ENCODE results near the gene KCTD16. TPM values are rescaled to one million over a fixed set of nuclear protein-coding genes. Genes with fewer than 3 reads are reported as not detected.

KCTD16 gene
- total and polyA plus RNA-seq, 5 donors from 2014 or later = 0.44 TPM; not detected in 4

DNA sequence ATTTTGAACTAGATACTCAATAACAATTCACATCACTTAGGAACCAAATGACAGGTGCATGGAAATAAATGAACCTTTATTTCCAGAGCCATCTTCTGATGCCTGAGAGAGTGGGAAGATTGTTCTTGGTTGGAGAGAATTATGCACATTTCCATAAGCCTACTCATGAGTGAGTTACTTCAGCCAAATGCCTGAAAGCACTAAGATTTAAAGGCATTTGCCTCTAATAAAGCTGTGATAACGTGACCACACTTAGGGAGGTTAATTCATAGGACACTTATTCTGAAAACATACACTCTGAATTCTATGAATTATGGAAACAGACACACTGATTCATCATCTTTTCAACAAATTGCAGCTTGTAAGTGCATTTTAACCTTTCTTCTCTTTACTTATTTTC lies 40.0 kb downstream of the KCTD16 start:
- Mint-ChIP-seq H3K36me3 (no peaks in the 10 kb centered on the region), H3K4me3 (no peak overlapping the region), H3K27ac (no peak overlapping the region), H3K4me1 (peaks cover 0 to under 1% (median 0%) of the 10 kb centered on the region in 4 donors), H3K9me3 (no peaks in the 10 kb centered on the region), H3K27me3 (peaks cover 41% of the 10 kb centered on the region)
- no peak for ATAC-seq (ENCODE audit: low read depth in 2 of 2)
- DNase-seq = no peak
- H3K27me3 ChIP-seq (ENCODE audit: control insufficient read depth, insufficient read depth, low read length) = peaks cover 26% of the 10 kb centered on the region
- no peaks in the 10 kb centered on the region for H3K4me1 ChIP-seq (ENCODE audit: control insufficient read depth, insufficient read depth, low read length, poor library complexity, severe bottlenecking)
- H3K4me3 ChIP-seq (ENCODE audit: low read depth, low read length) = no peak overlapping the region
- no peak overlapping the region for H3K27ac ChIP-seq (ENCODE audit: insufficient read depth, low read length, poor library complexity, severe bottlenecking)
- H3K9me3 ChIP-seq (ENCODE audit: control insufficient read depth in 2 of 2, low read length in 2 of 2) = no peaks in the 10 kb centered on the region
- no peaks in the 10 kb centered on the region for H3K36me3 ChIP-seq (ENCODE audit: control insufficient read depth, insufficient read depth, low read length)

DNA sequence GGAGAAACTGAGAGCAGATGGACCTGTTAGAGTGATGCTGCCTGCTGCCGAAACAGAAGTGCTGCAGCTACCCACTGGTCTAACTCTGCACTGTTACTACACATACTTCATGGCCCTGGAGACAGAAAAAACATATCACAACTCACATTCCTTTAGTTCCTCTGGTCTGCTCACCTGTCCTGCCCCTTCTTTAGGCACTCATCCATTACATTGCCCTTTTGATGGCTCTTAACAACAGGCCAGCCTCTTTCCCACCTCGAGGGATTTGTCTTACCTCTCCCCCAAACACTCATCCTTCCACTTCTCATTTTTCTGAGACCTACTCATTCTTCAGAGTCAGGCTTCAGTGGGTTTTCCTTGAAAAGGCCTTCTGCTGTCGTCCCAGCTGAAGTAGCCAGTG lies 49.2 kb downstream of the KCTD16 start:
- no peak overlapping the region for H3K27ac Mint-ChIP-seq
- DNase-seq = no peak

DNA sequence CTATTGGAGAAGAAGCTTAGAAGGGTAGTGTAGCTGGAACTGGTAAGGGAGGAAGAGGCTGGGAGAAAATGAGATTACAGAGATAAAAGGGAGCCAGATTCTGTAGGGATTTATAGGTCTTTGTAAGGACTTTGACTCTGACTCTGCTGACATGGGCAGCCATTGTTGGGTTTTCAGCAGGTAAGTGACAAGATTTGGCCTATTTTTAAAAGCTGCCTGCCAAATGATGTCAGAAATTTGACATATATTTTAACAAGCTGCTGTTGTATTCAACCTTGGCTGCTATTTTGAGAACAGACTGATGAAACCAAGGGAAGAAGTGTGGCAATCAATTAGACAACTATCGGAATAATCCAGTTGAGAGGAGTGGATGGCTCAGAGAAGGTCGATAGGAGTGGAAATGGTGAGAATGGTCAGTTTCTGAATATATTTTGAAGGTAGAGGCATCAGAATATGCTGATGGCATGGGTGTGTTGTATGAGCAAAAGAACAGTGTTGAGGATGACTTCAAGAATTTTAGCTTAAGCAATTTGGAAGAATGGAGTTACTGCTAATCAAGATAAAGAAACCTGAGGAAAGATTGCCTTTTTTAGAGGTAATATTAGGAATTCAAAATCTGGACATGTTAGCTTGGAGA lies 56.8 kb downstream of the KCTD16 start:
- no peak overlapping the region for H3K4me3 ChIP-seq (ENCODE audit: low read depth, low read length)
- no peaks in the 10 kb centered on the region for H3K9me3 ChIP-seq (ENCODE audit: control insufficient read depth in 2 of 2, low read length in 2 of 2)
- H3K4me1 ChIP-seq (ENCODE audit: control insufficient read depth, insufficient read depth, low read length, poor library complexity, severe bottlenecking) = no peaks in the 10 kb centered on the region
- no peaks in the 10 kb centered on the region for H3K36me3 Mint-ChIP-seq
- no peak for DNase-seq
- no peak for ATAC-seq (ENCODE audit: low read depth in 2 of 2)
- H3K9me3 Mint-ChIP-seq = no peaks in the 10 kb centered on the region
- peaks cover 2% of the 10 kb centered on the region for H3K27me3 ChIP-seq (ENCODE audit: control insufficient read depth, insufficient read depth, low read length)
- no peaks in the 10 kb centered on the region for H3K36me3 ChIP-seq (ENCODE audit: control insufficient read depth, insufficient read depth, low read length)
- peaks cover 20% of the 10 kb centered on the region for H3K27me3 Mint-ChIP-seq
- H3K27ac Mint-ChIP-seq = no peak overlapping the region
- no peaks in the 10 kb centered on the region for H3K4me1 Mint-ChIP-seq
- H3K27ac ChIP-seq (ENCODE audit: insufficient read depth, low read length, poor library complexity, severe bottlenecking) = no peak overlapping the region
- no peak overlapping the region for H3K4me3 Mint-ChIP-seq

More for the DNA sequence above, 49.2 kb downstream of the KCTD16 start:
- peaks cover 2% of the 10 kb centered on the region for H3K27me3 ChIP-seq (ENCODE audit: control insufficient read depth, insufficient read depth, low read length)
- peaks cover 0 to 4% (median 0%) of the 10 kb centered on the region in 7 donors for H3K9me3 Mint-ChIP-seq
- peaks cover 0 to 2% of the 10 kb centered on the region in 2 experiments for H3K9me3 ChIP-seq (ENCODE audit: control insufficient read depth in 2 of 2, low read length in 2 of 2)
- ATAC-seq (ENCODE audit: low read depth in 2 of 2) = no peak
- H3K4me1 ChIP-seq (ENCODE audit: control insufficient read depth, insufficient read depth, low read length, poor library complexity, severe bottlenecking) = no peaks in the 10 kb centered on the region
- no peak overlapping the region for H3K27ac ChIP-seq (ENCODE audit: insufficient read depth, low read length, poor library complexity, severe bottlenecking)
- H3K36me3 ChIP-seq (ENCODE audit: control insufficient read depth, insufficient read depth, low read length) = no peaks in the 10 kb centered on the region
- H3K4me3 ChIP-seq (ENCODE audit: low read depth, low read length) = no peak overlapping the region
- no peaks in the 10 kb centered on the region for H3K36me3 Mint-ChIP-seq
- no peaks in the 10 kb centered on the region for H3K4me1 Mint-ChIP-seq
- H3K4me3 Mint-ChIP-seq = no peak overlapping the region
- peaks cover 22% of the 10 kb centered on the region for H3K27me3 Mint-ChIP-seq

DNA sequence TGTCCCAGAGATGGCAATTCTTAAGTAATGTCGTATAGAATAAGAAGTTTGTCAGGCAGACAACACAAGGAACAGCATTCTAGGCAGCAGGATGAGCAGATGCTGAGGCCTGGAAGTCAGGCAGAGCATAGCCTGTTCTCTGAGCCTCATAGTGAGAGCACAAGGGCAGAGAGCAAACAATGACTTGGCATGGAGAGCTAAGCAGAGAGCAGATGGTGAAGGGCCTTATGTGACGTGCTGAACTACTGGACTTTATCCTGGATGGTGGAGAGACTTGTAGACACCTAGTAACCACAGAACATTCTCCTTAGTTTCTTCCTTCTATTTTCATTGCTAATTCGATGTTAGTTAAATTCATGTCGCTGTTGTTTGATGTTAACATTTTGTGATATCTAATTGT lies 60.1 kb downstream of the KCTD16 start:
- no peak overlapping the region for H3K4me3 Mint-ChIP-seq
- H3K36me3 ChIP-seq (ENCODE audit: control insufficient read depth, insufficient read depth, low read length) = no peaks in the 10 kb centered on the region
- H3K9me3 Mint-ChIP-seq = peaks cover 0 to 2% (median 0%) of the 10 kb centered on the region in 7 donors
- H3K4me1 Mint-ChIP-seq = no peaks in the 10 kb centered on the region
- ATAC-seq (ENCODE audit: low read depth in 2 of 2) (no peak), DNase-seq (no peak)
- no peak overlapping the region for H3K4me3 ChIP-seq (ENCODE audit: low read depth, low read length)
- H3K36me3 Mint-ChIP-seq = no peaks in the 10 kb centered on the region
- H3K4me1 ChIP-seq (ENCODE audit: control insufficient read depth, insufficient read depth, low read length, poor library complexity, severe bottlenecking) = no peaks in the 10 kb centered on the region
- H3K27me3 Mint-ChIP-seq = peaks cover 11% of the 10 kb centered on the region
- H3K27ac ChIP-seq (ENCODE audit: insufficient read depth, low read length, poor library complexity, severe bottlenecking) = no peak overlapping the region
- H3K27ac Mint-ChIP-seq = no peak overlapping the region
- H3K9me3 ChIP-seq (ENCODE audit: control insufficient read depth in 2 of 2, low read length in 2 of 2) = no peaks in the 10 kb centered on the region
- H3K27me3 ChIP-seq (ENCODE audit: control insufficient read depth, insufficient read depth, low read length) = no peaks in the 10 kb centered on the region

DNA sequence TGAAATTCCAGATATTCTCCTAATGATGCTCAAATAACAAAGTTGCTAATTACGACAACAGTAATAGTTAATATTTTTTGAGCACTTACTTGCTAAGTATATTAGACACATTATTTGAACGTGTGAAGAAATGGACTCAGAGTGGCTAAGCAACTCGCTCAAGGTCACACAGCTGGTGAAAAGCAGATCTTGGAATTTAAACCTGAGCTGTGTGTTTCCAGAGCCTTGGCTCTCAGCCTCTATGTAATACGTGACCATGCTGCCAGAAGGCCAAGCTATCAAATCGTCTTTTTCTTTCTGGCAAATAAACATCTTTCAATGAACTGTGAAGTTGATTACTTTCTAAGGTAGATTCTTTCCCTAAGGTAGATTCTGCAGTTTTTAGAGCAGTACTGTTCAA lies 61.6 kb downstream of the KCTD16 start:
- no peaks in the 10 kb centered on the region for H3K9me3 ChIP-seq (ENCODE audit: control insufficient read depth in 2 of 2, low read length in 2 of 2)
- no peaks in the 10 kb centered on the region for H3K4me1 Mint-ChIP-seq
- no peaks in the 10 kb centered on the region for H3K36me3 ChIP-seq (ENCODE audit: control insufficient read depth, insufficient read depth, low read length)
- H3K27ac Mint-ChIP-seq = no peak overlapping the region
- no peaks in the 10 kb centered on the region for H3K36me3 Mint-ChIP-seq
- no peak for ATAC-seq (ENCODE audit: low read depth in 2 of 2)
- H3K27me3 Mint-ChIP-seq = peaks cover 7% of the 10 kb centered on the region
- H3K4me3 Mint-ChIP-seq = no peak overlapping the region
- no peaks in the 10 kb centered on the region for H3K4me1 ChIP-seq (ENCODE audit: control insufficient read depth, insufficient read depth, low read length, poor library complexity, severe bottlenecking)
- H3K27me3 ChIP-seq (ENCODE audit: control insufficient read depth, insufficient read depth, low read length) = no peaks in the 10 kb centered on the region
- DNase-seq = no peak
- H3K4me3 ChIP-seq (ENCODE audit: low read depth, low read length) = no peak overlapping the region
- peaks cover 0 to 3% (median 0%) of the 10 kb centered on the region in 7 donors for H3K9me3 Mint-ChIP-seq
- no peak overlapping the region for H3K27ac ChIP-seq (ENCODE audit: insufficient read depth, low read length, poor library complexity, severe bottlenecking)

DNA sequence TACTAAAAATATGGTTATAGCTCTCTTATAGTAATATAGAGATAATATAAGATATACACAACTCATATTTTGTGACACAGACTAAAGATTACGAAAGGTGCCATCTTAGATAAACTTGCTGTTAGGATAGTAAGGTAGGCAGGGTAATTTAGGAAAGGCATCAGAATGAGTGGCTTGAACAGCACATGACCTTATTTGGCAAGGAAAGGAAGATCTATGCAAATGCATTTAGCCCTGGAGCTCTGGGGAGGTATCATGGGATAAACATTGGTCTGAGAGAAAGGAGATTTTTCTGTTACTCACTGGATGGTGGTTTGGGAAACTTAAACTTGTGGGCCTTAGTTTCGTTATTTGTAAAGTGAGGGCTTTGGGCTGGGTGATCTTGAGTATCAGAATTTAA lies 65.8 kb downstream of the KCTD16 start:
- no peak overlapping the region for H3K27ac ChIP-seq (ENCODE audit: insufficient read depth, low read length, poor library complexity, severe bottlenecking)
- ATAC-seq (ENCODE audit: low read depth in 2 of 2) (no peak), DNase-seq (no peak)

DNA sequence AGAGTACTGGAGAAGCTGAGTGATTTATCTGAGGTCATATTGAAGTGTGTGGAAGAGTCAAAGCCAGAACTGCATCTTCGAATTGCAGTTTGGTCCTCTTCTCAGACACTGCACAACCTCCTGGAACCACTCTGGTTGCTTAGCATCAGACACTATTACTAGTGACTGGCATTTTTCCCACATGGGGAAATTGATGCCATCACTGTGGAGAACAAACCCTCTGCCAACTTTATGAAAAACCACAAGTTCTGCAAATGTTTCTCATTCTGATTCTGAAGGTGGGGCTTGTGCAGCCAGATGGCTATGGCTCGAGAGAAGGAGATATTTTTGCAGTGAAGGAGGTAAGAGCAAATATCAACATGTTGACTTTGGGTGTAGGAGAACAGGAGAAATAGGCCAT lies 67.2 kb downstream of the KCTD16 start:
- Mint-ChIP-seq H3K9me3 (peaks cover 0 to 3% (median 0%) of the 10 kb centered on the region in 7 donors), H3K4me1 (no peaks in the 10 kb centered on the region), H3K36me3 (no peaks in the 10 kb centered on the region), H3K27ac (no peak overlapping the region), H3K27me3 (peaks cover 15% of the 10 kb centered on the region), H3K4me3 (no peak overlapping the region)
- Histone ChIP-seq H3K36me3 (ENCODE audit: control insufficient read depth, insufficient read depth, low read length) (no peaks in the 10 kb centered on the region), H3K27ac (ENCODE audit: insufficient read depth, low read length, poor library complexity, severe bottlenecking) (no peak overlapping the region), H3K4me1 (ENCODE audit: control insufficient read depth, insufficient read depth, low read length, poor library complexity, severe bottlenecking) (no peaks in the 10 kb centered on the region), H3K27me3 (ENCODE audit: control insufficient read depth, insufficient read depth, low read length) (no peaks in the 10 kb centered on the region), H3K4me3 (ENCODE audit: low read depth, low read length) (no peak overlapping the region), H3K9me3 (ENCODE audit: control insufficient read depth in 2 of 2, low read length in 2 of 2) (no peaks in the 10 kb centered on the region)
- ATAC-seq (ENCODE audit: low read depth in 2 of 2) = no peak
- no peak for DNase-seq

More for the DNA sequence above, 65.8 kb downstream of the KCTD16 start:
- H3K4me1 Mint-ChIP-seq = no peaks in the 10 kb centered on the region
- H3K9me3 Mint-ChIP-seq = peaks cover 0 to 3% (median 0%) of the 10 kb centered on the region in 7 donors
- Histone ChIP-seq H3K4me3 (ENCODE audit: low read depth, low read length) (no peak overlapping the region), H3K4me1 (ENCODE audit: control insufficient read depth, insufficient read depth, low read length, poor library complexity, severe bottlenecking) (no peaks in the 10 kb centered on the region), H3K27me3 (ENCODE audit: control insufficient read depth, insufficient read depth, low read length) (no peaks in the 10 kb centered on the region), H3K36me3 (ENCODE audit: control insufficient read depth, insufficient read depth, low read length) (no peaks in the 10 kb centered on the region), H3K9me3 (ENCODE audit: control insufficient read depth in 2 of 2, low read length in 2 of 2) (no peaks in the 10 kb centered on the region)
- no peaks in the 10 kb centered on the region for H3K36me3 Mint-ChIP-seq
- no peak overlapping the region for H3K4me3 Mint-ChIP-seq
- H3K27ac Mint-ChIP-seq = no peak overlapping the region
- H3K27me3 Mint-ChIP-seq = peaks cover 15% of the 10 kb centered on the region

DNA sequence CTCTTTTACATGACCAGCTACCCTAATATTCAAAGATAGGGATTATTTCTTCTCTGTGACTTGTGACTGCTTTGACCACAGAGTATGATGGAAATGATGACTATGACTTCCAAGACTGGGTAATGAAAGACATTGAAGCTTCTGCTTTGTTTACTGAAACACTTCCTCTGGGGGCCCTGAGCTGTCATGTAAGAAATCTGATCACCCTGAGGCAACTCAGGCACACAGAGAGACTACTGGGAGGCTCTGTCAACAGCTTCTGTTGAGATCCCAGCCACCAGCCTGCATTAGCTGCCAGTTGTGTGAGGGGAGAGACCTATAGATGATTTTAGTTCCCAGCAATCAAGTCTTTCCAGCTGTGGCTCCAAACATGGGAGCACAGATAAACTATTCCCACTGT lies 76.5 kb downstream of the KCTD16 start:
- H3K4me3 ChIP-seq (ENCODE audit: low read depth, low read length) = no peak overlapping the region
- no peaks in the 10 kb centered on the region for H3K27me3 Mint-ChIP-seq
- H3K9me3 ChIP-seq (ENCODE audit: control insufficient read depth in 2 of 2, low read length in 2 of 2) = no peaks in the 10 kb centered on the region
- H3K4me1 Mint-ChIP-seq = no peaks in the 10 kb centered on the region
- H3K4me3 Mint-ChIP-seq = no peak overlapping the region
- no peak for DNase-seq
- H3K36me3 Mint-ChIP-seq = no peaks in the 10 kb centered on the region
- no peak overlapping the region for H3K27ac ChIP-seq (ENCODE audit: insufficient read depth, low read length, poor library complexity, severe bottlenecking)
- peaks cover 0 to 1% (median 0%) of the 10 kb centered on the region in 7 donors for H3K9me3 Mint-ChIP-seq
- no peaks in the 10 kb centered on the region for H3K4me1 ChIP-seq (ENCODE audit: control insufficient read depth, insufficient read depth, low read length, poor library complexity, severe bottlenecking)
- H3K36me3 ChIP-seq (ENCODE audit: control insufficient read depth, insufficient read depth, low read length) = no peaks in the 10 kb centered on the region
- peaks cover 3% of the 10 kb centered on the region for H3K27me3 ChIP-seq (ENCODE audit: control insufficient read depth, insufficient read depth, low read length)
- no peak overlapping the region for H3K27ac Mint-ChIP-seq
- ATAC-seq (ENCODE audit: low read depth in 2 of 2) = no peak
